Upper lobe of left lung (tissue), 4 donors: ENCODE results near the gene KRT14.

Experiments
- CTCF ChIP-seq, 6 experiments: fragments of 450-650 bp in 4 of 6; fragments of 200-600 bp in 2 of 6; sonication (generic) in 2 of 6; IDR thresholded peaks; one replicate each; pipeline ENCODE4 v1.5.1; 2016 to 2019; ENCODE audit warnings: antibody characterized with exemption in 6 of 6
- POLR2A ChIP-seq, 4 donors: fragments of 450-650 bp; IDR thresholded peaks; one replicate each; pipeline ENCODE4 v1.5.1; 2016 to 2017; ENCODE audit warnings: antibody characterized with exemption in 4 of 4, mild to moderate bottlenecking in 2 of 4

GRCh38 chr17:41618341-41619035, 31.8 kb upstream of the KRT14 start:
- TF ChIP-seq CTCF (IDR thresholded peaks at IDR 0.05): no peak
- TF ChIP-seq POLR2A (IDR thresholded peaks at IDR 0.05): no peak
